Stimulated activated effector memory CD8-positive, alpha-beta T cell treated with anti-CD3 and anti-CD28 coated beads, Interleukin-12 subunit alpha, Interleukin-12 subunit beta, amount 100 ng/mL, for 72 hours (primary cell): ENCODE measurements around the gene LATS2.
A peak's percentile ranks its signal among the peaks of the same experiment; 100 is the strongest.

ENCODE experiments used
- ATAC-seq: fragments of 150-1000 bp; cut with Tn5 transposase; 2 replicates; pipeline ENCODE4 v1.10.0; 2021
- DNase-seq, 2 donors: peaks; one replicate each; pipeline ENCODE4 v3.0.0; 2021 to 2022; ENCODE audit warnings: low spot score in 2 of 2
- H3K27ac Mint-ChIP-seq: one replicate; pipeline ENCODE4 v1.8.0; 2022; ENCODE audit warnings: mild to moderate bottlenecking, mixed read lengths
- H3K36me3 Mint-ChIP-seq: one replicate; pipeline ENCODE4 v1.8.0; 2022; ENCODE audit warnings: mild to moderate bottlenecking, mixed read lengths
- H3K4me1 Mint-ChIP-seq: one replicate; pipeline ENCODE4 v1.8.0; 2022; ENCODE audit warnings: mixed read lengths
- H3K4me3 Mint-ChIP-seq: one replicate; pipeline ENCODE4 v1.8.0; 2022; ENCODE audit warnings: mild to moderate bottlenecking, mixed read lengths
- H3K9me3 Mint-ChIP-seq: one replicate; pipeline ENCODE4 v1.8.0; 2022; ENCODE audit warnings: mixed read lengths

The LATS2 gene

DNA sequence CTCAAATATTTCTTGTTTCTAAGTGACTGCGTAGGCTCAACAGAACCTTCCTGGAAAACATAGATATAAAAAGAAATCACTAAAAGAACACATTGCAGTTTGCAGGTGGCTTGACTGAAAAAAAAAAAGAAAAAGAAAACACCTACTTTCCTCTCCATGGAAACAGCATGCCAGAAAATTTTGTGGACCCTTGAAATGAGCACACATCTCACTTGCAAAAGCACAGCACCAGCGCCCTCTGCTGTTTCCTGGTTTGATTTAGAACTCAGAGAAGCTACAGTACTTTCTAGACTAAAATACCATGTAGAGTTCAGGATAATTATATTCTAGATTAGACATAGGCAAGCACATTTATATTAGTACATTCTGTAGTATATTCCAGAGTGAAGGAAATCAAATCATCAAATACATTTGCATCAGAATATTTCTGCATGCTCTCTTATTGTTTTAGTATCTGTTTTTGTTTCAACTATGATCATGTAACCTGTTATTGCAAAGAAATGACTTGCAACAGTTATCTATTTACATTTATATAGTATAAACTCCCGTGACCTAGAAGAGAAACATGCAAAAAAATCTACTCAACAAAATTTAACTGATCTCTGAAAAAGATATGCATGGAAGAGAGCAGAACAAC lies 136.5 kb downstream of the LATS2 start:
- no peak overlapping the region for H3K27ac Mint-ChIP-seq
- no peaks in the 10 kb centered on the region for H3K36me3 Mint-ChIP-seq
- no peaks in the 10 kb centered on the region for H3K4me1 Mint-ChIP-seq
- DNase-seq (peak; percentile 48 to 82), ATAC-seq (no peak)
- H3K9me3 Mint-ChIP-seq = no peaks in the 10 kb centered on the region
- H3K4me3 Mint-ChIP-seq = no peak overlapping the region

DNA sequence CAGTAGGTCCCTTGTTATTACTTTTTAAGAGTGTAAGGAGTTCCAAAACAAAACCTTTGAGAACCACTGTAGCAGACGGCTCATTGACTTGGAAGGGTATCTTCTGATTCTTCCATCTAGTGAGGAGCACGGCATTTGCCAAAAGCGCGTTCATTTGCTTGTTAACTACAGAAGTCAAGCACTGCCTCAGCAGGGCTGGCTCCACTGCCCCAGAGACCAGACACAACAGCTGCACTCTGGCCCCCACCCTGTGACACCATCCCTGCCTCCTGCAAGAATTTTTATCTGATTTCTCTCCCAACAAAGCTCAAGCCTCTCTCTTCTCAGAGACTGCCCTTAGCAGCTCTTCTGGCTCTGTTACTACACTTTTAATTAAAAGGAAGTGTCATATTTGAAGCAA lies 138.1 kb downstream of the LATS2 start:
- DNase-seq = no peak
- H3K9me3 Mint-ChIP-seq = no peaks in the 10 kb centered on the region
- no peak for ATAC-seq
- no peak overlapping the region for H3K4me3 Mint-ChIP-seq
- no peaks in the 10 kb centered on the region for H3K4me1 Mint-ChIP-seq
- no peaks in the 10 kb centered on the region for H3K36me3 Mint-ChIP-seq
- no peak overlapping the region for H3K27ac Mint-ChIP-seq
